Caco-2 (cell line): ENCODE results near the gene DOCK3. TPM values are rescaled to one million over a fixed set of nuclear protein-coding genes. Genes with fewer than 3 reads are reported as not detected.

Source experiments
- BruUV-seq: library from RNA; stranded (reverse); fragments of 400-500 nt; replicated peaks from 2 replicates; lab custom pipeline; 2021; lab: Mats Ljungman, UMichigan
- CTCF ChIA-PET: fragments of 300-600 bp; sonication (Branson Sonifier 250); formaldehyde crosslinking; loops from one replicate; lab custom pipeline; 2022; ENCODE audit warnings: antibody characterized with exemption; lab: Charles Lee
- POLR2A ChIA-PET: fragments of 300-600 bp; sonication (Branson Sonifier 250); formaldehyde crosslinking; loops from one replicate; lab custom pipeline; 2022; ENCODE audit warnings: antibody characterized with exemption; lab: Charles Lee
- DNase-seq, 2 experiments: peaks; one replicate each; pipeline versions ENCODE4 v3.0.0 to v3.0.0-alpha.2; 2020 to 2022
- H3K27me3 ChIP-seq: replicated peaks from 2 replicates; pipeline ENCODE4 v1.6.0; 2011; ENCODE audit warnings: low read length; ENCODE audit not compliant: control insufficient read depth, insufficient read depth
- H3K36me3 ChIP-seq: 2 replicates; pipeline ENCODE4 v1.5.1; 2011; ENCODE audit warnings: low read length; ENCODE audit not compliant: control insufficient read depth, insufficient read depth
- H3K4me1 ChIP-seq: fragments of 250-450 bp; sonication (Bioruptor Pico); 2 replicates; pipeline ENCODE4 v1.5.1; 2020; ENCODE audit warnings: mild to moderate bottlenecking
- H3K4me3 ChIP-seq: 2 replicates; pipeline ENCODE4 v1.5.1; 2011; ENCODE audit warnings: low read depth, mild to moderate bottlenecking, control low read depth, low read length
- H3K9me3 ChIP-seq: fragments of 250-450 bp; sonication (Bioruptor Pico); 2 replicates; pipeline ENCODE4 v1.5.1; 2020; ENCODE audit warnings: mild to moderate bottlenecking, moderate library complexity
- H3K27ac Mint-ChIP-seq: one replicate; pipeline ENCODE4 v1.8.0; 2022; ENCODE audit warnings: mixed read lengths; ENCODE audit not compliant: unreplicated experiment
- H3K27me3 Mint-ChIP-seq: one replicate; pipeline ENCODE4 v1.8.0; 2022; ENCODE audit warnings: mixed read lengths; ENCODE audit not compliant: insufficient read depth, unreplicated experiment
- H3K36me3 Mint-ChIP-seq: one replicate; pipeline ENCODE4 v1.8.0; 2022; ENCODE audit warnings: mild to moderate bottlenecking, mixed read lengths; ENCODE audit not compliant: insufficient read depth, unreplicated experiment
- H3K4me1 Mint-ChIP-seq: one replicate; pipeline ENCODE4 v1.8.0; 2022; ENCODE audit warnings: low read depth, mixed read lengths; ENCODE audit not compliant: unreplicated experiment
- H3K4me3 Mint-ChIP-seq: one replicate; pipeline ENCODE4 v1.8.0; 2022; ENCODE audit warnings: mild to moderate bottlenecking, moderate library complexity, mixed read lengths; ENCODE audit not compliant: unreplicated experiment
- H3K9me3 Mint-ChIP-seq: one replicate; pipeline ENCODE4 v1.8.0; 2022; ENCODE audit warnings: mixed read lengths; ENCODE audit not compliant: unreplicated experiment
- intact Hi-C: fragments of 100-400 bp; cut with micrococcal nuclease; formaldehyde crosslinking; loops from one replicate; pipeline ENCODE4 v1.10.0; 2022; ENCODE audit not compliant: unreplicated experiment
- total RNA-seq: library from RNA; stranded (reverse); gene quantifications from 2 replicates; pipeline ENCODE4 v1.2.3, GENCODE V29; 2022
- TF ChIP-seq, protein P1 (sequence below), 2 experiments: fragments of 200-600 bp in 1 of 2; IDR thresholded peaks; 1 replicate in 1 of 2; 2 replicates in 1 of 2; pipeline versions ENCODE4 v1.5.1 to v1.8.0; 2011 to 2022; ENCODE audit warnings: antibody characterized with exemption in 1 of 2, control low read depth in 1 of 2, inconsistent platforms in 1 of 2, low read depth in 1 of 2, low read length in 1 of 2, mild to moderate bottlenecking in 1 of 2, moderate library complexity in 1 of 2; ENCODE audit not compliant: insufficient read depth in 1 of 2, severe bottlenecking in 1 of 2, unreplicated experiment in 1 of 2

Gene DOCK3
- total RNA-seq, 1 experiment from 2014 or later, result 0.05 TPM

- Mint-ChIP-seq H3K9me3 (peaks cover 15% of the 10 kb centered on the region), H3K36me3 (no peaks in the 10 kb centered on the region), H3K4me1 (no peaks in the 10 kb centered on the region), H3K27me3 (peaks cover 26% of the 10 kb centered on the region), H3K4me3 (no peak overlapping the region), H3K27ac (no peak overlapping the region)
- Histone ChIP-seq H3K36me3 (no peaks in the 10 kb centered on the region), H3K9me3 (no peaks in the 10 kb centered on the region), H3K4me1 (no peaks in the 10 kb centered on the region), H3K4me3 (no peak overlapping the region), H3K27me3 (no peaks in the 10 kb centered on the region)
- intact Hi-C loops, result no loop called here
- DNase-seq, result no peak
- ChIA-PET POLR2A (no interaction called here), CTCF (no interaction called here)
- no TSS peak for BruUV-seq
- TF ChIP-seq, protein P1, sequence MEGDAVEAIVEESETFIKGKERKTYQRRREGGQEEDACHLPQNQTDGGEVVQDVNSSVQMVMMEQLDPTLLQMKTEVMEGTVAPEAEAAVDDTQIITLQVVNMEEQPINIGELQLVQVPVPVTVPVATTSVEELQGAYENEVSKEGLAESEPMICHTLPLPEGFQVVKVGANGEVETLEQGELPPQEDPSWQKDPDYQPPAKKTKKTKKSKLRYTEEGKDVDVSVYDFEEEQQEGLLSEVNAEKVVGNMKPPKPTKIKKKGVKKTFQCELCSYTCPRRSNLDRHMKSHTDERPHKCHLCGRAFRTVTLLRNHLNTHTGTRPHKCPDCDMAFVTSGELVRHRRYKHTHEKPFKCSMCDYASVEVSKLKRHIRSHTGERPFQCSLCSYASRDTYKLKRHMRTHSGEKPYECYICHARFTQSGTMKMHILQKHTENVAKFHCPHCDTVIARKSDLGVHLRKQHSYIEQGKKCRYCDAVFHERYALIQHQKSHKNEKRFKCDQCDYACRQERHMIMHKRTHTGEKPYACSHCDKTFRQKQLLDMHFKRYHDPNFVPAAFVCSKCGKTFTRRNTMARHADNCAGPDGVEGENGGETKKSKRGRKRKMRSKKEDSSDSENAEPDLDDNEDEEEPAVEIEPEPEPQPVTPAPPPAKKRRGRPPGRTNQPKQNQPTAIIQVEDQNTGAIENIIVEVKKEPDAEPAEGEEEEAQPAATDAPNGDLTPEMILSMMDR (IDR thresholded peaks at IDR 0.05; ENCODE audit: insufficient read depth in 1 of 2, low read depth in 1 of 2, low read length in 1 of 2, severe bottlenecking in 1 of 2, unreplicated experiment in 1 of 2), result no peak
Observed at GRCh38 chr3:50698269-50698668, 23.5 kb downstream of the DOCK3 start.

DNA sequence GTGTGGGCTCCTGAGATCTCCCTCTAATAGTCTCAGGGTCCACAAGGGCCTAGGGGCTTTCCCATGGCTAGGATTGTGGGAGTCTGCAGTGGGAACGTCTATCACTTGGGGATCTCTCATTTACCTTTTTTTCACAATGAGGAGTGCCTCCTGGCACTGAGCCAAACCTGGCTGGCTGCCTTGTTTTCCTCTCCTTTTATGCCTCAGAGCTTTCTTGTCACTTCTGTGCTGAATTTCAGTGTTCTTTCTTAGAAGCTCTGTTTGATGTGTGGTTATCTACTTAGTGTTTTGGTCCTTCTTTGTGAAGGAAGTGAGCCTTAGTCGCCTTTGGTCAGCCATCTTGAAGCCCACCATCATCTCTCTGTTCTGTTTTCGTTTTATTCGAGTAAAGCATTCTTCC is 33.9 kb downstream of the DOCK3 start:
- H3K27ac Mint-ChIP-seq, result no peak overlapping the region
- no peak for DNase-seq
- H3K4me1 Mint-ChIP-seq, result no peaks in the 10 kb centered on the region
- Histone ChIP-seq H3K4me3 (no peak overlapping the region), H3K4me1 (no peaks in the 10 kb centered on the region), H3K36me3 (no peaks in the 10 kb centered on the region), H3K9me3 (no peaks in the 10 kb centered on the region), H3K27me3 (no peaks in the 10 kb centered on the region; the same call in 1 of the 2 replicates)
- intact Hi-C loops, result no loop called here
- H3K27me3 Mint-ChIP-seq, result peaks cover 9% of the 10 kb centered on the region
- ChIA-PET POLR2A (no interaction called here), CTCF (no interaction called here)
- BruUV-seq, result no TSS peak
- H3K4me3 Mint-ChIP-seq, result no peak overlapping the region
- H3K36me3 Mint-ChIP-seq, result no peaks in the 10 kb centered on the region
- no peaks in the 10 kb centered on the region for H3K9me3 Mint-ChIP-seq
- TF ChIP-seq, protein P1 (IDR thresholded peaks at IDR 0.05; ENCODE audit: insufficient read depth in 1 of 2, low read depth in 1 of 2, low read length in 1 of 2, severe bottlenecking in 1 of 2, unreplicated experiment in 1 of 2), result no peak

GRCh38 chr3:50714946-50715345 is 40.2 kb downstream of the DOCK3 start:
- H3K27me3 Mint-ChIP-seq, result peaks cover 19% of the 10 kb centered on the region
- BruUV-seq, result no TSS peak
- TF ChIP-seq, protein P1 (IDR thresholded peaks at IDR 0.05; ENCODE audit: insufficient read depth in 1 of 2, low read depth in 1 of 2, low read length in 1 of 2, severe bottlenecking in 1 of 2, unreplicated experiment in 1 of 2), result no peak

More at GRCh38 chr3:50714946-50715345, 40.2 kb downstream of the DOCK3 start:
- ChIA-PET CTCF (no interaction called here), POLR2A (no interaction called here)
- no peaks in the 10 kb centered on the region for H3K27me3 ChIP-seq
- no peak for DNase-seq
- no peaks in the 10 kb centered on the region for H3K4me1 ChIP-seq
- Mint-ChIP-seq H3K4me3 (no peak overlapping the region), H3K4me1 (no peaks in the 10 kb centered on the region), H3K27ac (no peak overlapping the region), H3K36me3 (no peaks in the 10 kb centered on the region), H3K9me3 (no peaks in the 10 kb centered on the region)
- H3K4me3 ChIP-seq, result no peak overlapping the region
- no peaks in the 10 kb centered on the region for H3K36me3 ChIP-seq
- intact Hi-C loops, result no loop called here
- no peaks in the 10 kb centered on the region for H3K9me3 ChIP-seq
